MCF 10A (cell line): ENCODE data around the gene SPAG8. TPM values are rescaled to one million over a fixed set of nuclear protein-coding genes. Genes with fewer than 3 reads are reported as not detected.

Experiments used
- BruUV-seq: library from RNA; stranded (reverse); fragments of 400-500 nt; replicated peaks from 2 replicates; lab custom pipeline; 2021; lab: Mats Ljungman, UMichigan
- CTCF ChIA-PET: fragments of 300-600 bp; sonication (Branson Sonifier 250); formaldehyde crosslinking; extraction: SDS; loops from one replicate; lab custom pipeline; 2021; ENCODE audit warnings: antibody characterized with exemption, inconsistent platforms; lab: Yijun Ruan, JAX
- POLR2A ChIA-PET: fragments of 300-600, 350-650 bp; sonication (Branson Sonifier 250); formaldehyde crosslinking; extraction: SDS; loops from one replicate; lab custom pipeline; 2020; ENCODE audit warnings: antibody characterized with exemption, inconsistent platforms; lab: Yijun Ruan, JAX
- DNase-seq: peaks from one replicate; pipeline ENCODE4 v3.0.0-alpha.2; 2018; ENCODE audit not compliant: unreplicated experiment
- H3K27ac Mint-ChIP-seq: one replicate; pipeline ENCODE4 v1.8.0; 2022; ENCODE audit warnings: mild to moderate bottlenecking, low read depth, mixed read lengths; ENCODE audit not compliant: unreplicated experiment
- H3K27me3 Mint-ChIP-seq: one replicate; pipeline ENCODE4 v1.8.0; 2022; ENCODE audit warnings: mixed read lengths; ENCODE audit not compliant: insufficient read depth, unreplicated experiment
- H3K36me3 Mint-ChIP-seq: one replicate; pipeline ENCODE4 v1.8.0; 2022; ENCODE audit warnings: mild to moderate bottlenecking, moderate library complexity, mixed read lengths; ENCODE audit not compliant: insufficient read depth, unreplicated experiment
- H3K4me1 Mint-ChIP-seq: one replicate; pipeline ENCODE4 v1.8.0; 2022; ENCODE audit warnings: mixed read lengths; ENCODE audit not compliant: insufficient read depth, unreplicated experiment
- H3K4me3 Mint-ChIP-seq: one replicate; pipeline ENCODE4 v1.8.0; 2022; ENCODE audit warnings: mild to moderate bottlenecking, moderate library complexity, mixed read lengths; ENCODE audit not compliant: unreplicated experiment
- H3K9me3 Mint-ChIP-seq: one replicate; pipeline ENCODE4 v1.8.0; 2022; ENCODE audit warnings: mixed read lengths; ENCODE audit not compliant: unreplicated experiment
- CTCF ChIP-seq: fragments of 200-600 bp; IDR thresholded peaks from one replicate; pipeline ENCODE4 v1.8.0; 2022; ENCODE audit warnings: antibody characterized with exemption, mild to moderate bottlenecking; ENCODE audit not compliant: unreplicated experiment
- intact Hi-C: fragments of 100-400 bp; cut with micrococcal nuclease; formaldehyde crosslinking; loops from 2 replicates; pipeline ENCODE4 v1.14.1; 2022
- total RNA-seq: library from RNA; stranded (reverse); gene quantifications from 2 replicates; pipeline ENCODE4 v1.2.3, GENCODE V29; 2022

Gene SPAG8
- total RNA-seq, 1 experiment from 2014 or later = 1.1 TPM

GRCh38 chr9:35798658-35799374 lies 13.2 kb downstream of the SPAG8 start:
- CTCF ChIA-PET = interaction anchor here (0.6 to 2.3 kb wide), 5 partner anchors 9 to 152 kb away, joined by 3 to 11 read pairs (median 3); no protein-coding TSS in a partner anchor
- H3K36me3 Mint-ChIP-seq = peaks cover 13% of the 10 kb centered on the region
- peaks cover 21% of the 10 kb centered on the region for H3K4me1 Mint-ChIP-seq
- no peaks in the 10 kb centered on the region for H3K9me3 Mint-ChIP-seq
- no peaks in the 10 kb centered on the region for H3K27me3 Mint-ChIP-seq
- TF ChIP-seq CTCF = no peak
- peak; percentile 68 for DNase-seq
- no peak overlapping the region for H3K4me3 Mint-ChIP-seq
- intact Hi-C loops = loop anchor here (10.0 kb wide), 1 partner anchor 226 kb away; no protein-coding TSS in a partner anchor
- BruUV-seq = no TSS peak
- POLR2A ChIA-PET = interaction anchor here (0.6 to 1.7 kb wide), 13 partner anchors 9 to 246 kb away, joined by 3 to 16 read pairs (median 3); partner anchors contain the start of genes CCDC107, HINT2, RMRP and SPAAR
- peak overlapping the region; percentile 50 for H3K27ac Mint-ChIP-seq

- intact Hi-C loops = loop anchor here (10.0 kb wide), 1 partner anchor 227 kb away; no protein-coding TSS in a partner anchor
- BruUV-seq = no TSS peak
- peaks cover 21% of the 10 kb centered on the region for H3K4me1 Mint-ChIP-seq
- no peaks in the 10 kb centered on the region for H3K27me3 Mint-ChIP-seq
- DNase-seq = no peak
- H3K27ac Mint-ChIP-seq = no peak overlapping the region
- H3K36me3 Mint-ChIP-seq = peaks cover 12% of the 10 kb centered on the region
- POLR2A ChIA-PET = interaction anchor here (0.7 to 1.7 kb wide), 5 partner anchors 7 to 139 kb away, joined by 3 to 6 read pairs (median 5); partner anchors contain the start of genes CCDC107, HINT2 and RMRP
- no peaks in the 10 kb centered on the region for H3K9me3 Mint-ChIP-seq
- no peak for TF ChIP-seq CTCF
- CTCF ChIA-PET = interaction anchor here (0.5 to 2.3 kb wide), 6 partner anchors 16 to 226 kb away, joined by 3 to 11 read pairs (median 3); no protein-coding TSS in a partner anchor
- H3K4me3 Mint-ChIP-seq = no peak overlapping the region
Measured at GRCh38 chr9:35797311-35798109, 14.6 kb downstream of the SPAG8 start.

- Mint-ChIP-seq H3K27me3 (no peaks in the 10 kb centered on the region), H3K4me3 (no peak overlapping the region), H3K27ac (no peak overlapping the region), H3K36me3 (peaks cover 7% of the 10 kb centered on the region), H3K9me3 (no peaks in the 10 kb centered on the region), H3K4me1 (peaks cover 21% of the 10 kb centered on the region)
- intact Hi-C loops = loop anchor here (10.0 kb wide), 1 partner anchor 229 kb away; no protein-coding TSS in a partner anchor
- TF ChIP-seq CTCF = no peak
- ChIA-PET POLR2A (no interaction called here), CTCF (interaction anchor here (0.8 to 1.5 kb wide), 2 partner anchors 20 to 86 kb away, joined by 5 to 6 read pairs; no protein-coding TSS in a partner anchor)
- no TSS peak for BruUV-seq
- DNase-seq = no peak
Measured at GRCh38 chr9:35795695-35796094, 16.4 kb downstream of the SPAG8 start.
